NB4 (cell line): Measurements from ENCODE around the gene NMNAT3.

Experiments
- DNase-seq: peaks from one replicate; pipeline ENCODE4 v3.0.0; 2010; ENCODE audit warnings: low read depth
- H3K4me3 ChIP-seq: one replicate; pipeline ENCODE4 v1.5.1; 2011; ENCODE audit warnings: mild to moderate bottlenecking, low read depth, low read length, moderate library complexity
- MAX ChIP-seq: IDR thresholded peaks from 2 replicates; pipeline ENCODE4 v1.6.1; 2011; ENCODE audit warnings: low read depth, low read length
- MYC ChIP-seq: IDR thresholded peaks from 2 replicates; pipeline ENCODE4 v1.6.1; 2011; ENCODE audit warnings: low read depth, low read length
- POLR2A ChIP-seq: IDR thresholded peaks from 2 replicates; pipeline ENCODE4 v1.6.1; 2011; ENCODE audit warnings: mild to moderate bottlenecking; ENCODE audit not compliant: insufficient read length; ENCODE audit errors: extremely low read depth
- TF ChIP-seq, protein P1 (sequence below): IDR thresholded peaks from one replicate; pipeline ENCODE4 v1.5.1; 2012; ENCODE audit warnings: low read depth, low read length

Gene NMNAT3

DNA sequence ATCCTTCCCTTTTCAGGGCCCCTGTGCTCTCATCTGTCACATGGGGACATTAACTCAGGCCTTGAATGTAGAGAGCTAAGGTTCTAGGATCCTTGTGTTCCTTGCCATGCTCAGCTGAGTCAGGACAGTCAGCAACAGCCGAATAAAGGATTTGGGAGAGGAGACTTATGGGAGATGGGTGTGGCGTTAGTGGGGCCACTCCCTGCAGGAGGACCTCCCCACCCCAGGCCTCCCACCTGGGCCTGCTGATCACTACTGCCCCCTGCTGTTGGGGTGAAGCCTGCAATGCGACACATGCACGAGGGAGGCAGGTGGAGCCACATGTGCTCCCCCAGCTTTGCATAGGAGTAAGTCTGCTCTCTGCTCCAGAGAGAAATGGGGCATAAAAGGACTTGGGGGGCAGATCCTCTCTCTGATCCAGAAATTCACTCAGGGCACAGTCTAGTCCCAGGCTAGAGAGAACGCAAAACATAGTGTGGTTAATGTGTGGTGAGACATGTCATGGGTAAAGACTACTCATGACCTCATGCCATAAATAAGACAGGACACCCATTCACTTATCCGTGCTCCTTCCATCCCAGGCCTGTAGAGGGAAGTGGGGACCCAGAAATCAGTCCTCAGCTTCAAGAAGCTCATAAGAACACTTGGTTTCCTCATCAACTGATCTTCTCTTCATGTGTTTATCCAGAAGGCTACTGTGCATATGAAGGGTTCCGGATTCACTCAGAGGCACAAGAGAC lies 157.6 kb downstream of the NMNAT3 start:
- TF ChIP-seq, protein P1, sequence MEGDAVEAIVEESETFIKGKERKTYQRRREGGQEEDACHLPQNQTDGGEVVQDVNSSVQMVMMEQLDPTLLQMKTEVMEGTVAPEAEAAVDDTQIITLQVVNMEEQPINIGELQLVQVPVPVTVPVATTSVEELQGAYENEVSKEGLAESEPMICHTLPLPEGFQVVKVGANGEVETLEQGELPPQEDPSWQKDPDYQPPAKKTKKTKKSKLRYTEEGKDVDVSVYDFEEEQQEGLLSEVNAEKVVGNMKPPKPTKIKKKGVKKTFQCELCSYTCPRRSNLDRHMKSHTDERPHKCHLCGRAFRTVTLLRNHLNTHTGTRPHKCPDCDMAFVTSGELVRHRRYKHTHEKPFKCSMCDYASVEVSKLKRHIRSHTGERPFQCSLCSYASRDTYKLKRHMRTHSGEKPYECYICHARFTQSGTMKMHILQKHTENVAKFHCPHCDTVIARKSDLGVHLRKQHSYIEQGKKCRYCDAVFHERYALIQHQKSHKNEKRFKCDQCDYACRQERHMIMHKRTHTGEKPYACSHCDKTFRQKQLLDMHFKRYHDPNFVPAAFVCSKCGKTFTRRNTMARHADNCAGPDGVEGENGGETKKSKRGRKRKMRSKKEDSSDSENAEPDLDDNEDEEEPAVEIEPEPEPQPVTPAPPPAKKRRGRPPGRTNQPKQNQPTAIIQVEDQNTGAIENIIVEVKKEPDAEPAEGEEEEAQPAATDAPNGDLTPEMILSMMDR, result peak; percentile 55
- TF ChIP-seq MAX, result peak; percentile 46; the same call in 1 of the 2 replicates
- no peak for TF ChIP-seq MYC
- no peak for TF ChIP-seq POLR2A
- DNase-seq, result peak; percentile 46
- H3K4me3 ChIP-seq, result no peak overlapping the region

GRCh38 chr3:139518926-139519842 lies 158.6 kb downstream of the NMNAT3 start:
- TF ChIP-seq MAX (no peak), MYC (no peak), POLR2A (no peak)
- TF ChIP-seq, protein P1, result no peak
- H3K4me3 ChIP-seq, result no peak overlapping the region
- no peak for DNase-seq

- no peak for TF ChIP-seq MAX
- no peak for TF ChIP-seq MYC
- no peak for TF ChIP-seq POLR2A
- TF ChIP-seq, protein P1, result no peak
- DNase-seq, result no peak
- no peak overlapping the region for H3K4me3 ChIP-seq
These were observed 159.5 kb downstream of the NMNAT3 start for GRCh38 chr3:139518306-139518705.

- H3K4me3 ChIP-seq, result no peak overlapping the region
- DNase-seq, result no peak
- TF ChIP-seq MYC, result no peak
- no peak for TF ChIP-seq POLR2A
- TF ChIP-seq MAX, result no peak
- TF ChIP-seq, protein P1, result no peak
These were observed 160.3 kb downstream of the NMNAT3 start for GRCh38 chr3:139517321-139518065.

- no peak overlapping the region for H3K4me3 ChIP-seq
- DNase-seq, result no peak
- TF ChIP-seq, protein P1, result no peak
- no peak for TF ChIP-seq MYC
These were observed 163.0 kb downstream of the NMNAT3 start for GRCh38 chr3:139514741-139515140.
